Karpas-422 (cell line): ENCODE measurements around the gene CHIA. TPM values are rescaled to one million over a fixed set of nuclear protein-coding genes. Genes with fewer than 3 reads are reported as not detected.

Experiments
- DNase-seq: peaks from one replicate; pipeline ENCODE4 v3.0.0-alpha.2; 2015
- H2AFZ ChIP-seq: fragments of 200-600 bp; sonication (generic); 2 replicates; pipeline ENCODE4 v1.6.1; 2014; ENCODE audit warnings: antibody characterized with exemption, low read length, mixed read lengths
- H3K27ac ChIP-seq: fragments of 200-600 bp; sonication (generic); 2 replicates; pipeline ENCODE4 v1.5.1; 2014; ENCODE audit warnings: mild to moderate bottlenecking, low read length, moderate library complexity
- H3K27me3 ChIP-seq: fragments of 200-600 bp; sonication (generic); 2 replicates; pipeline ENCODE4 v1.6.1; 2014; ENCODE audit warnings: low read length, mixed read lengths
- H3K36me3 ChIP-seq: fragments of 200-600 bp; sonication (generic); 2 replicates; pipeline ENCODE4 v1.6.1; 2014; ENCODE audit warnings: low read length, mixed read lengths; ENCODE audit not compliant: insufficient read depth
- H3K4me1 ChIP-seq: fragments of 200-600 bp; sonication (generic); 2 replicates; pipeline ENCODE4 v1.6.1; 2014; ENCODE audit warnings: mild to moderate bottlenecking, low read length, mixed read lengths
- H3K4me2 ChIP-seq: fragments of 200-600 bp; sonication (generic); 2 replicates; pipeline ENCODE4 v1.6.1; 2014; ENCODE audit warnings: low read length, low read depth, mild to moderate bottlenecking; ENCODE audit not compliant: poor library complexity, severe bottlenecking
- H3K4me3 ChIP-seq: fragments of 200-600 bp; sonication (generic); 2 replicates; pipeline ENCODE4 v1.5.1; 2014; ENCODE audit warnings: mild to moderate bottlenecking, antibody characterized with exemption, low read length, mixed read lengths
- H3K79me2 ChIP-seq: fragments of 200-600 bp; sonication (generic); 2 replicates; pipeline ENCODE4 v1.6.1; 2014; ENCODE audit warnings: mild to moderate bottlenecking, low read length, mixed read lengths
- H3K9ac ChIP-seq: fragments of 200-600 bp; sonication (generic); 2 replicates; pipeline ENCODE4 v1.6.0; 2014; ENCODE audit warnings: low read length
- H3K9me2 ChIP-seq: fragments of 200-600 bp; sonication (generic), shearing (Covaris generic); replicated peaks from 2 replicates; pipeline ENCODE4 v1.6.0; 2014; ENCODE audit warnings: mild to moderate bottlenecking, low read length, moderate library complexity; ENCODE audit not compliant: insufficient read depth
- H3K9me3 ChIP-seq: fragments of 300-700, 200-600 bp; sonication (generic); 2 replicates; pipeline ENCODE4 v1.6.1; 2014; ENCODE audit warnings: low read length, mixed read lengths
- H4K20me1 ChIP-seq: fragments of 200-600 bp; sonication (generic); 2 replicates; pipeline ENCODE4 v1.6.1; 2014; ENCODE audit warnings: mild to moderate bottlenecking, antibody characterized with exemption, low read length, low read depth; ENCODE audit not compliant: insufficient read depth
- total RNA-seq: library from RNA; depleted of rRNA; stranded (reverse); fragments of >200 nt; shearing (Covaris generic); gene quantifications from 2 replicates; pipeline ENCODE4 v1.2.3, GENCODE V29; 2014; ENCODE audit warnings: low replicate concordance; rRNA removed

CHIA gene
- total RNA-seq = not detected in 2 replicates

DNA sequence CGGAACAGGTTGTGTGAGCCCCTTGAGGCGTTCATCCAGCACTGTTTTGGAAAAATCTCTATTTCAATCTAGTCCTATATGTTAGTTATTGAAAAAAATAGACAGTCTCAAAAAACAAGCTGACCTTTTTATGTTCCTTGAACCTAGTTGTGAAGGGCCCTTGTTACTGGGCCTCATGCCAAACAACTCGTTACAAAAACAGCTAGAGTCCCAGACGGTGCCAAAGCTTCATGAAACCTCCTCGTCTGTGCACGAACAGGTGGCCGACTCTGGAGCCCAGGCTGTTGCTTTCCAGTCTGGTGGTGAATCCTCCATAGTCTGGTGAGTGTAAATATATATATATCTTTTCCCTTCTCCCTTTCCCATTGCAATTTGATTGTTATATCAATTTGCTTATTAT is at the start of gene CHIA:
Gene CHIA, plus strand, starts transcription at position 222 of the 400 bp plus-strand sequence. CDS start 19,617 bp downstream, outside the sequence.
- DNase-seq = no peak
- Histone ChIP-seq H3K79me2 (no peaks in the 10 kb centered on the region), H3K27me3 (no peaks in the 10 kb centered on the region), H3K4me3 (no peak within 1 kb of the TSS), H3K4me1 (no peaks in the 10 kb centered on the region), H3K36me3 (no peaks in the 10 kb centered on the region), H2AFZ (no peak within 1 kb of the TSS), H3K9me2 (no peaks in the 10 kb centered on the region), H4K20me1 (no peaks in the 10 kb centered on the region), H3K9ac (no peak within 1 kb of the TSS), H3K27ac (no peak within 1 kb of the TSS), H3K9me3 (no peaks in the 10 kb centered on the region), H3K4me2 (no peak within 1 kb of the TSS)

DNA sequence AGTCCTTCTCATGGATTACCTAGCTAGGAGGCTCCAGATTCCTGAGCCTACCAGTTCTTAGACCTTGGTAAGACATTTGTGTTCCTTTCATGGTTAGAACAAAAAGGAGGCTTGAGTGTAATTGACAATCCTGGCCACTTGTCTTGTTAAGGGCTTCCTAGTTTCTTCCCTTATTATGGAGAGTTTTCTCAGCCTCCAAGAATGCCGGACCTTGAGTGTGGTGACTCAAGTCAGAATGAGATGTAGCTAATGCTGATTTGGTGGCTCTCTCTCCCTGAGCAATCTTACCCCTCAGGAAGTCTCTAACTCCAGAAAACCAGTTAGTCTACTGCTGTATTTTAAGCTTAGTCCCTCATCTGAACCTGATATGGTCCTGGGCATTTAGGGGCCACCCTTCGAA is 48.9 kb upstream of the CHIA start:
- H3K79me2 ChIP-seq = no peaks in the 10 kb centered on the region
- H3K4me3 ChIP-seq = no peak overlapping the region
- H3K9me2 ChIP-seq = no peaks in the 10 kb centered on the region
- H3K27me3 ChIP-seq = no peaks in the 10 kb centered on the region
- H2AFZ ChIP-seq = no peak overlapping the region
- H3K36me3 ChIP-seq = no peaks in the 10 kb centered on the region
- H4K20me1 ChIP-seq = no peaks in the 10 kb centered on the region
- peaks cover 5% of the 10 kb centered on the region for H3K4me1 ChIP-seq
- H3K9me3 ChIP-seq = no peaks in the 10 kb centered on the region
- no peak overlapping the region for H3K4me2 ChIP-seq
- no peak overlapping the region for H3K27ac ChIP-seq
- no peak overlapping the region for H3K9ac ChIP-seq
- DNase-seq = no peak

DNA sequence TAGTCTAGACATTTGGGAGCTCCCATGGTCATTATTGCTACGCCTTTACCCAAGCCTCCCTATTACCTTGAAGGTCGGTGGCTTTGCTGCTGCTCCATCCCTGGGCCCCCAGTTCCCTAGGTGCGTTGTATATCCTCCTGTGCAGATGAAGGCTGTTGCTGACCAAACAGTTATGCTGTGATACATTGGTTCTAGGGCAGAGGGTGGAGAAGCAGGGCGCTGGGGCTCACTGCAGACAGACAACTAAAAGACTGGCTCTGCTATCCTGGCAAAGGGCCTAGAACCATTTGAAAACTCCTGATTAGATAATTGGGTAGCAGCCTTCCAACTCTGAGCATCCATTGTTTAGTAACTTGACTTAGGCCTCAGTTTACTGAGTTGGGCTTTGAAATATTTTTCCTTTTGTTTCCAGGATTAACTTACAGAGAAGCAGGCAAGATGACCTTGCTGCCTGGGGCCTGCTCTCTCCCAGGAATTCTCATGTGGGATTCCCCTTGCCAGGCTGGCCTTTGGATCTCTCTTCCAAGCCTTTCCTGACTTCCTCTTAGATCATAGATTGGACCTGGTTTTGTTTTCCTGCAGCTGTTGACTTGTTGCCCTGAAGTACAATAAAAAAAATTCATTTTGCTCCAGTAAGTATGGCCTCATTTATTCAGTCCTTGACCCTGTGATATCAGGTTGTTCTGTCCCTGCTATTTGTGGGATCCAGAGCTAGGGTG is 47.7 kb upstream of the CHIA start:
- Histone ChIP-seq H3K9me3 (no peaks in the 10 kb centered on the region), H2AFZ (no peak overlapping the region), H4K20me1 (no peaks in the 10 kb centered on the region), H3K4me3 (no peak overlapping the region), H3K36me3 (no peaks in the 10 kb centered on the region), H3K9me2 (no peaks in the 10 kb centered on the region), H3K27me3 (no peaks in the 10 kb centered on the region), H3K79me2 (no peaks in the 10 kb centered on the region), H3K4me1 (peaks cover 5% of the 10 kb centered on the region), H3K27ac (no peak overlapping the region), H3K4me2 (no peak overlapping the region), H3K9ac (no peak overlapping the region)
- no peak for DNase-seq

DNA sequence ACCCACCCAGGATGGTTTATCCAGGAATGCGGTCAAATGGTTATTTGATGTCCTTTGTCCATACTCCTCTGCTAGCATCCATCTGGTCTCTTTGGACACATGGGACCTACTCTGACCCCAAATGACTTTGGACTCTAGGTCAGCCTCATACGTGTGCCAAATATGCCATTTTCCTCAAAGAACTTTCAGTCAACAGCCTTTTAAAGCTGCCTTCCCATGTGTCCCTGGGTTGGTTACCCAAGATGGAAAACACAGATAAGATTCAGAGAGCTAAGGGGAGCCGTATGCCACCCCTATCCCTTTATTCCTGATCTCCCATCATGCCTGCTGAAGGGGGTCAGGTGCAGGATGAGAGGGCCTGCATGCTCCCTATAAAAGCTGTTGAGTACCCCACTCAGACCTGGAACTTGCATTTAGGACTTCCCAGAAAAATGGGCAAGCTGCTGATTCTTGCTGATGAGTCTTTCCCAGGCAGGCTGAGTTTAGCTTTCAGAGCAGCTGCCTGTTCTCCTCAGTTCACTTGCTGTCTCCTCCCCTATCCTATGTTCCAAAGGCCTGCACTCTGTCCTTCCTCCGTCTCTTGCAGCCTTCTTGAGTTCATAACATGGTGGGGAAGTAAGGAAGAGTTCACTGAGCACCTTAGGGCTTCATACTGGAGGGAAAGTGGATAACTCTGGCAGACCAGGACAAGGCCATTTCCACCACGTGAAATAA is 43.4 kb upstream of the CHIA start:
- H3K9me2 ChIP-seq = no peaks in the 10 kb centered on the region
- H3K27me3 ChIP-seq = no peaks in the 10 kb centered on the region
- H3K4me1 ChIP-seq = peaks cover 5% of the 10 kb centered on the region
- H2AFZ ChIP-seq = no peak overlapping the region
- H3K9me3 ChIP-seq = no peaks in the 10 kb centered on the region
- DNase-seq = no peak
- H4K20me1 ChIP-seq = no peaks in the 10 kb centered on the region
- H3K36me3 ChIP-seq = no peaks in the 10 kb centered on the region
- H3K9ac ChIP-seq = no peak overlapping the region
- H3K4me2 ChIP-seq = no peak overlapping the region
- no peaks in the 10 kb centered on the region for H3K79me2 ChIP-seq
- H3K27ac ChIP-seq = no peak overlapping the region
- H3K4me3 ChIP-seq = no peak overlapping the region

DNA sequence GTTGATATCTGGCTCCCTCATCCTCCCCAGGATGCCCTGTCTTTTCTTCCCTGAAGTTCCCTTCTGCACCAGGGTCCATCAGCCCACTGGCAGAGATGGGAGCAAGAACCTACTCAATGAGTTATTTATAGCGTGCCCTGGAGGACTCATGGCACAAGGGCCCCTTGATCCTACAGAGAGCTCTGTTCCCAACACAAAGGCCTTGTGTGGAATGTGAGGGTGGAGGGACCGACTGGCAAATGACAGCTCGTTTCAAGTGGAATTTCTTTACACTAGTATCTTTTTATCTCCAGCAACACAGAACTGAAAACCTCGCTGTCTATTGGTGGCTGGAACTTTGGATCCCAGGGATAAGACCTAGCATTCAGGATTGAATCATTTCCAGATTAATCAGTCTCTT is 40.7 kb upstream of the CHIA start:
- DNase-seq = no peak
- H3K27me3 ChIP-seq = no peaks in the 10 kb centered on the region
- no peaks in the 10 kb centered on the region for H3K9me2 ChIP-seq
- H3K27ac ChIP-seq = no peak overlapping the region
- H3K4me1 ChIP-seq = peaks cover 3% of the 10 kb centered on the region
- no peaks in the 10 kb centered on the region for H3K79me2 ChIP-seq
- no peak overlapping the region for H3K4me3 ChIP-seq
- H2AFZ ChIP-seq = no peak overlapping the region
- no peak overlapping the region for H3K9ac ChIP-seq
- H4K20me1 ChIP-seq = no peaks in the 10 kb centered on the region
- no peaks in the 10 kb centered on the region for H3K9me3 ChIP-seq
- H3K4me2 ChIP-seq = no peak overlapping the region
- H3K36me3 ChIP-seq = no peaks in the 10 kb centered on the region

DNA sequence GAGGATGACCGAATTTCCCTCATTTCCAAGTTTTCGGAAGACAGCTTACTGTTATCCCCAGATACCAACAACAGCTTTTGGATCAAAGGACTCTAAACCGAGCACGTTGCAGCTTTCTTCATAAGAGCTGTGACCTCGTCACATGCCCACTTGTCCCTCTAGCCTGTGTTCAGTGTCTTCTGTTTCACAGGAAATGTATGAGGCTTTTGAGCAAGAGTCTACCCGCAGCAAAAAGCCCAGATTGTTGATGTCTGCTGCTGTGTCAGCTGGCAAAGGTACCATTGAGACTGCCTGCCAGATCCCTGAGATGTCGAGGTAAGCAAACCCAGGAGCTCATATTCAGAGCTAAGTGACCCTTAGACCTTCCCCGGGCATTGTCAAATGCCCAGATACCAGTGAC is 39.1 kb upstream of the CHIA start:
- no peak for DNase-seq
- H3K27me3 ChIP-seq = no peaks in the 10 kb centered on the region
- no peak overlapping the region for H3K9ac ChIP-seq
- H3K4me3 ChIP-seq = no peak overlapping the region
- no peaks in the 10 kb centered on the region for H3K4me1 ChIP-seq
- no peaks in the 10 kb centered on the region for H3K36me3 ChIP-seq
- H3K9me2 ChIP-seq = no peaks in the 10 kb centered on the region
- H4K20me1 ChIP-seq = no peaks in the 10 kb centered on the region
- no peak overlapping the region for H3K4me2 ChIP-seq
- H3K9me3 ChIP-seq = no peaks in the 10 kb centered on the region
- H2AFZ ChIP-seq = no peak overlapping the region
- no peak overlapping the region for H3K27ac ChIP-seq
- no peaks in the 10 kb centered on the region for H3K79me2 ChIP-seq

DNA sequence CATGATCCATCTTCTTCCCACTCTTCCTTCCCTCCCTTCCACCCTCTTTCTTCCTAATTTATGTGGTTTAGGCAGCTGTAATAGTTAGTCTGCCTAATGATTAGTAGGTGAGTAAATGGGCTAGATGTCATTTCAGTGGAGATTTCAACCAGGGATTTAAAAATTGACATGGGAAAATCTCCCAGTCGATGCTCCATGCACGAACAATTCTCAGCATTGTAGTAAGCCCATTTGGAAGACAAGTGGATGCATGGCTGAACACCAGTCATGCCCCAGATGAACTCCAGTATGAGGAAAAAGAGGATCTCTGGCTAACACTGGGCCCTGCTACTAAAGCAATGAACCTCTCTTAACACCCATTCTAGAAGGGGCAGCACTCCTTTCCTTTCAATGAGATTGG is 37.9 kb upstream of the CHIA start:
- H3K27ac ChIP-seq = no peak overlapping the region

DNA sequence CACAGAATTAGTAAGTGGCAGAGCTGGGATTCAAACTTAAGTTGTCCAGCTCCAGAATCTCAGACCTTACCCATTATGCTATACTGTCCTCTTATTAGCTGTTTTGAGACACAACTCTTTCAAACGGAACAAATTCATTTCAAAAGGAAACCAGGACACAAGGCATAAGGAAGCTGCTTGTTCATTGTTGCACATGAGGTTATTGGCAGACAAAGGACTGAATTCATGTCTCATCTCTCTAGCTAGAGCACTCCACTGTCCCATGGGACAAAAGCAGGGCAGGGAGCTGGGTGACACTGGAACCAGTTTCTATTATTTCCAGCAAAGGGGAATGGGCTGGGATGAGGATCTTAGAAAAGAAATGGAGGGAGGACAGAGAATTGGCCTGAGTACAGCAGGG is 36.8 kb upstream of the CHIA start:
- H3K9ac ChIP-seq = no peak overlapping the region
- no peaks in the 10 kb centered on the region for H3K9me3 ChIP-seq
- H3K27me3 ChIP-seq = no peaks in the 10 kb centered on the region
- H3K27ac ChIP-seq = no peak overlapping the region
- no peaks in the 10 kb centered on the region for H3K36me3 ChIP-seq
- no peak overlapping the region for H2AFZ ChIP-seq
- H3K9me2 ChIP-seq = no peaks in the 10 kb centered on the region
- no peak overlapping the region for H3K4me3 ChIP-seq
- no peak overlapping the region for H3K4me2 ChIP-seq
- H4K20me1 ChIP-seq = no peaks in the 10 kb centered on the region
- no peak for DNase-seq
- no peaks in the 10 kb centered on the region for H3K4me1 ChIP-seq
- H3K79me2 ChIP-seq = no peaks in the 10 kb centered on the region

More for the DNA sequence above, 37.9 kb upstream of the CHIA start:
- no peaks in the 10 kb centered on the region for H3K9me2 ChIP-seq
- H3K9ac ChIP-seq = no peak overlapping the region
- no peaks in the 10 kb centered on the region for H3K9me3 ChIP-seq
- no peaks in the 10 kb centered on the region for H3K4me1 ChIP-seq
- no peak overlapping the region for H2AFZ ChIP-seq
- no peak overlapping the region for H3K4me3 ChIP-seq
- DNase-seq = no peak
- no peaks in the 10 kb centered on the region for H3K79me2 ChIP-seq
- H3K36me3 ChIP-seq = no peaks in the 10 kb centered on the region
- no peaks in the 10 kb centered on the region for H3K27me3 ChIP-seq
- no peaks in the 10 kb centered on the region for H4K20me1 ChIP-seq
- no peak overlapping the region for H3K4me2 ChIP-seq
